ENCODE measurements around the gene MUC6.
A peak's percentile ranks its signal among the peaks of the same experiment; 100 is the strongest.
"Not testable (repeated sequence)": the region's sequence is repeated elsewhere in the genome, so short reads cannot be mapped to it uniquely, and the experiment has no call there.

Gene MUC6

GRCh38 chr11:977830-978720 lies 58.4 kb downstream of the MUC6 start:
- no peak for DNase-seq (ENCODE audit: extremely low read depth, low read depth)
- TF ChIP-seq CTCF (IDR thresholded peaks at IDR 0.05; ENCODE audit: low read depth, low read length) = no peak

- TF ChIP-seq CTCF (IDR thresholded peaks at IDR 0.05; ENCODE audit: low read depth, low read length) = peak; percentile 20
- DNase-seq (ENCODE audit: extremely low read depth, low read depth) = no peak
Observed at GRCh38 chr11:976431-977160, 59.9 kb downstream of the MUC6 start.

- TF ChIP-seq CTCF (IDR thresholded peaks at IDR 0.05; ENCODE audit: low read depth, low read length) = peak; percentile 39
- no peak for DNase-seq (ENCODE audit: extremely low read depth, low read depth)
Observed at GRCh38 chr11:975827-976226, 60.7 kb downstream of the MUC6 start.

- DNase-seq (ENCODE audit: extremely low read depth, low read depth) = not testable (repeated sequence)
Observed at GRCh38 chr11:975376-975775, 61.1 kb downstream of the MUC6 start.

GRCh38 chr11:973237-973636 lies 63.3 kb downstream of the MUC6 start:
- no peak for DNase-seq (ENCODE audit: extremely low read depth, low read depth)
- TF ChIP-seq CTCF (IDR thresholded peaks at IDR 0.05; ENCODE audit: low read depth, low read length) = no peak

- DNase-seq (ENCODE audit: extremely low read depth, low read depth) = no peak
- TF ChIP-seq CTCF (IDR thresholded peaks at IDR 0.05; ENCODE audit: low read depth, low read length) = no peak
Observed at GRCh38 chr11:972523-973211, 63.9 kb downstream of the MUC6 start.

GRCh38 chr11:971731-972365 lies 64.7 kb downstream of the MUC6 start:
- TF ChIP-seq CTCF (IDR thresholded peaks at IDR 0.05; ENCODE audit: low read depth, low read length) = no peak
- DNase-seq (ENCODE audit: extremely low read depth, low read depth) = no peak
